DMS 273 (cell line): ENCODE data around the gene EEF1G.

Experiments used
- DNase-seq: peaks from one replicate; lab custom pipeline; 2025; ENCODE audit not compliant: unreplicated experiment; lab: John Stamatoyannopoulos, UW

The EEF1G gene

DNA sequence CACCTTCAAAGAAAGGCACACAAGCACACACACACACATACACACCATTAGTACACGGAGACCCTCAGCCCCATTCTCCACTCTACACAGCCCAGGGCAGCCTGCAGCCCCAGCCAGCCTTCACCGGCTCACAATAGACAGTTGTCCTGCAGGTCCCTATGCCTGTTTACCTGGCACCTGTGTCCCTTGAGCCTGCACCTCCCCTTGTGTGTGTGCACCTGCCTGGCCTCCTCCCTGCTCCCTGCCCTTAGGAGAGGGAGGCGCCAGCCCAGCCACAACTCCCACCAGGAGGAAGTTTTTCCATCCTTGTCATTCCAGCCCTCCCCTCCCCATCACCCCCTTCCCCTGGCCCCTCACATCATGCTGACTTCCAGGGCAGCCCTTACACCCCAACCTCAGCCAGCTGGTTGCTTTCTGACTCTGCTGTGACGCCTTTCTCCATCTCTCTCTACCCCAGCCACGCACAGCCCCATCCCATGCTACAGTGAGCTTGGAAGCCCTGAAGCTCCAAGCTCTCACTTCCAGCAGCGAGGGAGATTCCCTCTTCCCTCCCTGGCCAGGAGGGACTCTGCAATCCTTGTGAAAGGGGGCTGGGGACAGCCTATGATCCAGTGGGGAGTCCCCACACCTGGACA is 31.5 kb downstream of the EEF1G start:
- DNase-seq: no peak

DNA sequence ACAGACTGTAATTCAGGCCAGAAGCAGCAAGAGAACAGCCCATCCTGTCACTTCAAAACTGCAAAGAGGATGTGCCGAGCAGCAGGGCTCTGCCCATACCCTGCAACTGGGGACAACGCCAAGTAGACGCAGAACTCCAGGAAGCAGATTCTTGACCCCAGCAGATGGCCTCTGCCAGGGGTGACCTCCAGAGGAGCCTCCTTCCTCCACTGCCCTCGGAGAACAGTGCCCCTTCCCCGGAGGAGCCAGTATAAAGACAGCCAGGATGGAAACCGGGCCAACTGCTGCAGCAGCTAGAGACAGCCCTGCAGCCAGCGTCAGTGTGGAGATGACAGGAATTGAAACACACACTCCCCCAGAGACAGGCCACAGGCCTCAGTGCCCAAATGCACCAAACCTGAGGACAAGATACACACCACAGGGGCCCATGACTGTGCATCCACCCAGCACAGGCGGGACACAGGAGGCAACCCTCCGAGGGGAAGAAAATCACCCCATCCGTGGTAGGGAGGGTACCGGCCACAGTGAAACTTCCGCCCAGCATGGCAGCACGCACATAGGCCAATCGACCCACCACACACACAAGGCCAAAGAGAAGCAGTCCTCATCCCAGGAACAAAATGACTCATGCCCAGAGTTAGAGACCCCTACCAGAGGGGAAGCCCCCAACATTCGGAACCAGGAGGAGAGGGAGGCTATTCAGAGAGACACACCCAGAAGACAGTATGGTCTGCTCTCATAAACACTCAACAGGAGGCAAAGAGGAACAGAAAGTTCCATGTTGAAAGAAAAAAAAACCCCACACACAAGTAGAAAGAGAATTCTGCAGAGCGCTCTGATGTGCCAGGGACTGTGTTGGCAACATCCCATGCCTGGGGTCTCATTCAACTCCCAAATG is 32.6 kb downstream of the EEF1G start:
- no peak for DNase-seq

GRCh38 chr11:62539238-62539925 is 34.3 kb downstream of the EEF1G start:
- peak; percentile 59 for DNase-seq

DNA sequence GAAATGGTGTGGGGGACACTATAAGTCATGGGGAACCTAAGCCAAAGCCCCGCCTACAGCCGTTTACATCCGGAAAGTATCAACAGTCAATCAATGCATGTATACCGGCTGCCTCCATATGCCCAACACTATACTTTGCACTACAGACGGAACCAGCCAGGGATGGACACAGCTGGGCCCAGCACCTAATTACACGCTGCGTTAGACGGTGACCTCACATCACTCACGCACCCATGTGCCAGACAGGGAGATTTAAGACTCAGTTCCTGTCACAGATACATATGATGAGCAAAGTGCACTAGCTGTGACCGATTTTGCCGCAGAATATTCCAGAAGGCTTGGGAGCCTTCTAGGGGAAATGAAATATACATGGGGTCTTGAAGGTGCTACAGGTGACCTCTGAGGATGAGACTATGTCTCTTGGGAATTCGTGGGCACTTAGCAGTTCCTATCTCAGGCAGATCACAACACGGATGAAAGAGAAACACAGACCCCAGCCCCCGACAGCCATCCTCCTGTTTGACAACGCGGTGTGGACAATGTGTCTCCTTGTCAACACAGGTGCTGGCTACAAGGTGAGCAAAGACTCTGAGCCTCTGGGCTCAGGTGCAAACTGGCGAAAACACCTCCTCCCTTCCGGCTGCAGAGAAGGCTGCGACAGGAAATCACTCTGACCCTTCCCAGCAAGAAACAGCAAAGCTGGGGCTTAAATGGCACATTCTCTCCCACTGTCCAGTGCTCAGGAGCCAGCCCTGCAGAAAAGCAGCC is 35.0 kb downstream of the EEF1G start:
- no peak for DNase-seq

GRCh38 chr11:62536301-62536957 is 37.3 kb downstream of the EEF1G start:
- DNase-seq: no peak

DNA sequence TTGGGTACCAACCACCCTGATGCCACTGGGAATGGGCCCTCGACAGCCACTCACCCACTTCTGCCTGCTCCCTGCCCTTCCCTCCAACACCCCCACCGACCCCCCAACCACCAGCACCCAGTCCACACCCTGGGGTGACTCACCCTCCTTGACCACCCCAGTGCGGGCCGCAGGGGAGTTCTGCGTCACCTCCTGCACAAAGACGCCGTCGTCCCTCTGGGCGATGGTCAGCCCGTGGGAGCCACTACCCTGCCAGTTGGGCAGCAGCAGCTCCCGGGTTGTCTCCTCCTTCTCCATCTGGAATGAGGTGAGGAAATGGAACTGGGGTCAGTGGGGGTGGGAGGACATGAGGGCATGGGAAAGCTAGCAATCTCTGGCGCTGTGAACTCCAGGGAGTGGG is 37.9 kb downstream of the EEF1G start:
- no peak for DNase-seq

GRCh38 chr11:62534779-62535545 is 38.7 kb downstream of the EEF1G start:
- DNase-seq: no peak

- DNase-seq: no peak
Observed at GRCh38 chr11:62532096-62532495, 41.6 kb downstream of the EEF1G start.

DNA sequence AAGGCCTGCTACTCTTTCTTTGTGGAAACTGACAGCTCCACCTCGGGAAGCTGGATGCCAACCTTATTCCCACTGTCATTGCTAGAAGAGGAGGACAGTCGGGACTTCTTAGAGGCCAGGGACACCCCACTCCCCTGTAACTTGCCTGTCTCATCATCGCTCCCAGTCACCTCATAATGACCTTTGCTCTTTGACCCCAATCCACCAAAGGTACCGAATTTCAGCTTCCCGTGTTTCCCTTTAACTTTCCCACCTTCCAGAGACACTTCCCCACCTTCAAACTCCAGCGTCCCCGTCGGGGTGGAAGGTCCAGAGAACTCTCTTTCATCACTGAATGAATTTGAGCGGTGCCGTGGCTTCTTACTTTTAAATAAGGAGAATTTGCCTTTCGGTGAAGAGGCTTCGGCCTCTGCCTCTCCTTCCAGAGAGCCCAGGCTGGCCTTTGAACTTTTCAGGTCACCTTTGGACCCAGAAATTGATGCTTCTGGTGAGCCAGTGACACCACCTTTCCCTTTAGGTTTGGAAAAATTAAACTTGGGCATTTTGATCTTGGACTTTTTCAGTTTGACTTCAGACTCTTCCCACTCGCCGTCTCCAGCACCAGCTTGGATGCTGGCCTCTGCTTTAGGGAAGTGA is 56.8 kb downstream of the EEF1G start:
- no peak for DNase-seq

- DNase-seq: no peak
Observed at GRCh38 chr11:62514151-62514550, 59.5 kb downstream of the EEF1G start.

GRCh38 chr11:62513626-62514025 is 60.1 kb downstream of the EEF1G start:
- DNase-seq: no peak

- no peak for DNase-seq
Observed at GRCh38 chr11:62512961-62513360, 60.7 kb downstream of the EEF1G start.
